CD4-positive, alpha-beta T cell treated with Interleukin-15 for 1 hour (primary cell): ENCODE data around the gene PTPN18.
A peak's percentile ranks its signal among the peaks of the same experiment; 100 is the strongest.

Experiments used
- DNase-seq: peaks from one replicate; pipeline ENCODE4 v3.0.0-alpha.2; 2020

PTPN18 gene

DNA sequence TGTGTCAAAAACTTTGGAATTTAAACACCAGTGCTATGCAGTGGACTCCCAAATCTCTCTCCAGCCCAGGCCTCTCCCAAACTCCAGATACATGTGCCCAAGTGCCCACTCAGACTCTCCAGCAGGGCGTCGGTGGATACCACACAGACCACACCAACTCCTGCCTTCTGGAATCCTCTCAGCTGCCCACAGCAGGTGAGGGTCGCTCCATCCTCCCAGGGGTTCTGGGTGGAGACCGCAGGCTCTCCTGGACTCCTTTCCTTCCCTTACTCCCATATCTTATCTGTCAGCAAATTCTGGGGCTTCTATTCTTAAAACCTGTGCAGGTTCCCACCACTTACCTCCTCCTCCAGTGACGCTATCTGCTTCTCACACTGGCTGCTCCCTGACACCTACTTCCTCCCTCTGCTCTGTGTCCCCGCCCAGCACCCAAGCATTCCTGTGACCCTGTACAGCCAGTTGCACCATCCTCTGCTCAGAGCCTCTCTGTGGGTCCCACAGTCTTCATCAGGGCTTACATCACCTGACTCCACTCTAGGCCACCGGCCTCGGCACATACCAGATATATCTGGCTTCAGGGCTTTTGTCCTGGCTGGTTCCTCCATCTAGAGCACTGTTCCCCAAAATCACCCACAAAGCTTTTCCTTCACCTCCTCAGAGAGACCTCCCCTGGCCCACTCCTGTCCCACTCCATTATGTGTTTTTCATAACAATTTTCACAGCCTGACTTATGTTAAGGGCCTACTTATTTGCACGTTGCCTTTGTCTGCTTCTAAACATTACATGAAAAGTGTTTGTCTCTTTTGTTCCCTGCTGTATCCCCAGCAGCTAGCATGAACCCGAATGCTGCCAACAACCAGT is 15.7 kb upstream of the PTPN18 start:
- DNase-seq: no peak

GRCh38 chr2:130341562-130342019 is 14.3 kb upstream of the PTPN18 start:
- DNase-seq: no peak

- peak; percentile 90 for DNase-seq
Observed at GRCh38 chr2:130342020-130342532, 13.8 kb upstream of the PTPN18 start.

DNA sequence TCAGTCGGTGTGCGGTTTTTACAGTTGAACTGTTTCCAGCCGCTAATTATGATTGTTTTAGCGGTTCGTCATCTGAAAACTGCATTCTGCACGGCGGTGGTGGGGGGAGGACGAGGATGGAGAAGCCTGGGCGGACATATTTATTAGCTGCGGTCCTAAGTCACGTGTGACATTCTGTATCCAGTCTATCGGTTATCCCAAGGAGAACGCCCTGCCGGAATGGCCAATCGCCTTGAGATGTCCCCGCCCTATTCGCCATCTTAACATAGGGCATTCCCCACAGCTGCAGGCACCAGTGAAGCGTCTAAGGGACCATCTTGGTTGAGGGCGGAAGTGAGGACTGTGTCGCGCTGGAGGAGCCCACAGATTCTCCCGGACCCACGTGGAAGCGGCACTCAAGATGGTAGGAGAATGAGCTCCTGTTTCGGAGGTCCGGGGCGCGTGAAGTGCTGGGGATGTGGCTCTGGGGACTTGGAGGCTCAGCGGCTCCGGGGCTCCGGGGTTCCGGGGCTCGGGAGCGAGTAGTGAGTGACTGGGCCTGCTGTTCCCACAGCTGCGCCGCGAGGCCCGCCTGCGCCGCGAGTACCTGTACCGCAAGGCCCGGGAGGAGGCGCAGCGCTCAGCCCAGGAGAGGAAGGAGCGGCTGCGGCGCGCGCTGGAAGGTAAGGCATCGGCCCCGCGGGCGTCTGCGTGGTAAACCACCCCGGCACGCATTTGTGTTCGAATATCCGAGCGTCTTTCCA is 13.2 kb upstream of the PTPN18 start, which contains the start of gene IMP4:
IMP4 (plus strand) TSS at position 365 of the 743 bp plus-strand sequence; CDS start at position 401, 36 bp downstream.
- DNase-seq: peak; percentile 97

DNA sequence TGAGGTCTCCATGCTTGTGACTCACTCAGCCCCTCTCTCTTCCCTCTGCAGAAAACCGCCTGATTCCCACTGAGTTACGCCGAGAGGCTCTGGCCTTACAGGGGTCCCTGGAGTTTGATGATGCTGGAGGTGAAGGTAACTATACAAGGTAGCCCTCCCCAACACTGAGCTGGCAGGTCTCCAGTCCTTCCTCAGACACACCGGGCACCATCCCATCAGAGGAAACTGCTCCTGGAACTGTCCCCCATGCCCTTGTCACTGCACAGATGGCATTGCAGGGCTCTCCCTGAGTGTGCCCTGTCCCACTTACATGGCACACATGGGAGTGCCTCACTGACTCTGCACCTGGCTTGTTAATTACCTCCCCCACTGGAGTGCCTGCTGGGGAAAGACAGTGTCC is 11.3 kb upstream of the PTPN18 start:
- DNase-seq: no peak

GRCh38 chr2:130345091-130345490 is 10.8 kb upstream of the PTPN18 start:
- no peak for DNase-seq

- no peak for DNase-seq
Observed at GRCh38 chr2:130345611-130346010, 10.2 kb upstream of the PTPN18 start.

- no peak for DNase-seq
Observed at GRCh38 chr2:130346041-130346740, 9.7 kb upstream of the PTPN18 start.

DNA sequence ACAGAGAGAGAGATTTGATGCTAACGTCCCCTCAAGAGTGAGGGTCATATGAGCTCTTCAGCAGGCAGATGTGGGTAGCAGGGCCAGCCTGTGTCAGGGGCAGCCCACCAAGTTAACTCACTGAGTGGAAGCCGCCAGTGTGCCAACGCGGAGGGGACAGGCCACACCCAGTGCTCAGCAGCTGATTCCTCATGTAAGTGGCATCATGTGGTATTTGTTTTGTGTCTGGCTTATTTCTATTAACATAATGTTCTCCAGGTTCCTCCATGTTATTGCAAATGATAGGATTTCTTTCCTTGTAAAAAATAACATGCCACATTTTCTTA is 9.2 kb upstream of the PTPN18 start:
- no peak for DNase-seq

GRCh38 chr2:130347220-130347925 is 8.5 kb upstream of the PTPN18 start:
- no peak for DNase-seq

DNA sequence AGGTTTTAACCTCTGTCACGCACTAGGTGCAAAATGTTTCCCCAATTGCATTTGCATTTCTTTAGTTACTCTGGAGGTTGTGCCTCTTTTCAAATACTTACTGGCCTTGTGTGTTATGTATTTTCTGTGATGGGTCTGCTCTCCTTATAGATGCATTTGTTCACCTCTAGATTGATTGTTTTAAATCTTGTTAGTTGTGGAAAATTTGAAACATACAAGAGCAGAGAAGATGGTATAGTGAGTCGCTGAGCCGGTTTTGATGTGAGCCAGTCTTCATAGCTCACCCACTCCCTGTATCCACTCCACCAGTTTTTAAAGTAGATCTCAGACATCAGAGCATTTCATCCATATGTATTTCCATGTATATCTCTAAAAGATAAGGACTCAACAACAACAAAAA is 6.7 kb upstream of the PTPN18 start:
- no peak for DNase-seq

- no peak for DNase-seq
Observed at GRCh38 chr2:130351711-130352110, 4.1 kb upstream of the PTPN18 start.

DNA sequence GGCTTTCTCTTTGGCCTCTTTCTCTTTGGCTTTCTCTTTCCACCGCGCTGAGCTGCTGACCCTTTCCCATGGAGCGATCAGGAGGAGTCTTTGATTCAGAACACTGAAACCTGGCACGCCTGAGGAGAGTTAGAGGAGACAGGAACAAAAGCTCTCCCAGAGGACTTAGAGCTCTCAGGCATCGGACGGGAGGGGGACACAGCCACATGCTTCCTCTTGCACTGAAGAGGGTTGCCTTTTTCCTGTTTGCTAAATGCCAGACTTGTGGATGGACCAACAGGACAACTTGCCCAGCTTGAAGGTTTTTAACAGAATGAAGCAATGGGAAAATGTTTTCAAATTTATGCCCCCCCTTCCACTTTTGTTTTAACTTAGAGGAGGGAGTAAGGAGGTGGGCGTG is 3.6 kb upstream of the PTPN18 start:
- DNase-seq: no peak

- no peak for DNase-seq
Observed at GRCh38 chr2:130353291-130354138, 2.3 kb upstream of the PTPN18 start.

DNA sequence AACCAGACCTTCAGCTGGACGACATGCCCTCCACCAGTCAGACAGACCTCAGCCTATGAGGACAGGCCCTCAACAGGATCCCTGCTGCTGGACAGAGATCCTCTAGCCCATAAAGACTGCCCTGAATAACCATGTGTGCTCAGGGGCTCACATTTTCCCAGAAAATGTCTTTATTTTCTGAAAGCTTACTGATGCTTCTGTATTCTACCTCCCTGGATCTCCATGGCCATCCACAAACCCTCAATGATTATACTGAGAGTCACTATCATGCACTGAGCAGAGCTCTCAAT is 1.8 kb upstream of the PTPN18 start:
- no peak for DNase-seq

DNA sequence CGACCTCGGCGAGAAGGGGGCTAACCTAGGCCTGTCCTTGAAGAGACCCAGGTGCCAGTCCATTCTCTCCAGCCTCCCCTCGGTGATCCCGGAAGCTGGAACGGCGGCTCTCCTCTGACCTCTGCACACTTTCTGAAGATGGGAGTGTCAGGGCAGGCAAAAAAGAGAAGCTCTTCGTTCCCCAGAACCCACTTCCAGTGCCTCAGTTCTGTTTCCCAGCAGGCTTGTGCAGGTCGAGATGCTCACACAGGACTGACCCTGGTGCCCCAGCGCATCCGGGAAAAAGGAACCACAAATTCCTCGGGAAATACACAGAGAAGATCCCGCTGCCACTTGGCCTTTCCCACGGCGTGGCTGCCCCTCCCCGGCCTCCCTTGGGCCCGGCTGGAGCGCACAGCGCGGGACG is 681 bp upstream of the PTPN18 start:
- no peak for DNase-seq

DNA sequence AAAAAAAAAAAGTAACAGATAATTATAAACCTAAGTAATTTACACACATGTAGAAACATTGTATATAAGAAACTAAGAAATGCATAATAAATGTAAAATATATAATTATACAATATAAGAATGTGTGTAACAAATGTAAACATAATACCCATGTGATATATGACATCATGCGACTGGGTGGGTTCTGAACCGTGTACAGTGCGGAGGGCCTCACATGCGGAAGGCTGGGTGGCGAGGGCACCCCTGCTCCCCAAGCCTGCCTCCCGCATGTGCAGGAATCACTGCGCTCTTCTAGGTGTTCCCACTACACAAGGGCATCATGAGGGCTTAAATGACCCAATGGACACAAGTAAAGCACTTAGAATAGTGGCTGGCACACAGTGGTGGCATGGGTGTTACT is 2.0 kb downstream of the PTPN18 start:
- no peak for DNase-seq

GRCh38 chr2:130358420-130359350 is 2.8 kb downstream of the PTPN18 start:
- DNase-seq: no peak

DNA sequence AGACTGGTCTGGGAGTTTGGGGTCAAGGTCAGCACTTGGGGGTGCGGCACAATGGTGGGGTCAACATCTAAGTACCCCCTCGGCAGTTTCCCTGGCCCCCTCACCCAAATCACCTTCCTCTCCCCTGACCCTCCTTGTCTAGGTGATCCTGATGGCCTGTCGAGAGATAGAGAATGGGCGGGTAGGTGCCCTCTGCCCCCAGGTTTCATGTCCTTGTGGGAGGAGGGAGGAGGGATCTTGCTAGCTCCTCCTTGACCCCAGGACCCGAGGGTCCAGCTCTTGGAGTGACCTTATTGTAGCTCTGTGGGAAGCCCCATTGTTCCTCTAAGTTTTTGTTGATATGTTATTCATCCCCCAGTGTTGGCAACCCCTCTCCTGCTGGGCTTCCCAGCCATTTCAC is 3.6 kb downstream of the PTPN18 start:
- no peak for DNase-seq

DNA sequence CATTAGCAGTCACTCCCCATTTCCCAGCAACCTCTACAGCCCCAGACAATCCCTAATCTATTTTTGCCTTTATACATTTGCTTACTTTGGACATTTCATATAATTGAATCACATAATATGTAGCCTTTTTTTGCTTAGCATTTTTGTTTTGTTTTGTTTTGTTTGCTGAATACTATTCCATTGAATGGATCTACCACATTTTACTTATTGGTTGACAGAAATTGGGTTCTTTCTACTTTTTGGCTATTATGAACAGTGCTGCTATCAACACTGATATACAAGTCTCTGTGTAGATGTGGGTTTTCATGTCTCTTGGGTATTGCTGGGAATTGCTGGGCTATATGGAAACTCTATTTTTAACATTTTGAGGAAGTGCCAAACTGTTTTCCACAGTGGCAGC is 7.6 kb downstream of the PTPN18 start:
- no peak for DNase-seq

GRCh38 chr2:130365075-130365474 is 9.2 kb downstream of the PTPN18 start:
- DNase-seq: no peak
